ENCODE data around the gene RAET1G.

Gene RAET1G

GRCh38 chr6:149904661-149905370 lies 18.1 kb downstream of the RAET1G start:
- H3K4me3 ChIP-seq (ENCODE audit: control insufficient read depth, low read depth, low read length), result no peak overlapping the region
- DNase-seq (ENCODE audit: low read depth), result no peak
- no peak for TF ChIP-seq CTCF (IDR thresholded peaks at IDR 0.05; ENCODE audit: control insufficient read depth, insufficient read depth, low read depth, low read length, missing control alignments)

DNA sequence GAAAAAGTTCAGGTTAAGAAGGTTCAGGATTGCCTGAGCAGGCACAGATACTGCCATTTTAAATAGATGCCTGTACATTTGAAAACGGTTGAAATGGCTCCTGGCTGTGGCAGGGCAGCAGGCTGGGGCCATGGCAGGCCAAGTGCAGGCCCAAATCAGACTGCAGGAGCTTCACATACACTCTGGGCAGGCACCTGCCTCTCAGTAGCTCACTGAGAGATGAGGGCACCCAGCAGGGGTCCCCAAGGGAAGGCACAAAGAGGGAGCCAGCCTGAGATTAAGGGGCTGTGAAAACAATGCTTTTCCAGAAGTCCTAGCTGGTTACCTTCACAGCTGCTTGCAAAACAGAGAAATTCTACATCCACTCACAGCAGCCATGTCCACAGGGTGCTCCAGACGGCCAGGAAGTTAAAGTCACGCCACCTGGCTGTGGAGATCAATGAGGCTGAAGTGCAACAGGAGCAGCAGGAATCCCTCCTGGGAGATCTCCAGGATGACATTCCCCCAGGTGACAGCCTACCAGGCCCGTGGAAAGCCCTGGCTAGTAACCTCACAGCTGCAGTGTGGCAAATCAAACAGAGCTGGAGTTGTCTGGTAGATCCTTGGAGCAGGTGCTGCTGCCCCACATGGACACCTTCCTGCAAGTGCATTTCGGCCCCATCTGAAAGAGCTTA lies 18.8 kb downstream of the RAET1G start:
- TF ChIP-seq CTCF (IDR thresholded peaks at IDR 0.05; ENCODE audit: control insufficient read depth, insufficient read depth, low read depth, low read length, missing control alignments), result no peak
- no peak for DNase-seq (ENCODE audit: low read depth)
- no peak overlapping the region for H3K4me3 ChIP-seq (ENCODE audit: control insufficient read depth, low read depth, low read length)

- no peak for TF ChIP-seq CTCF (IDR thresholded peaks at IDR 0.05; ENCODE audit: control insufficient read depth, insufficient read depth, low read depth, low read length, missing control alignments)
- no peak overlapping the region for H3K4me3 ChIP-seq (ENCODE audit: control insufficient read depth, low read depth, low read length)
- DNase-seq (ENCODE audit: low read depth), result no peak
Measured at GRCh38 chr6:149901444-149902140, 21.3 kb downstream of the RAET1G start.

DNA sequence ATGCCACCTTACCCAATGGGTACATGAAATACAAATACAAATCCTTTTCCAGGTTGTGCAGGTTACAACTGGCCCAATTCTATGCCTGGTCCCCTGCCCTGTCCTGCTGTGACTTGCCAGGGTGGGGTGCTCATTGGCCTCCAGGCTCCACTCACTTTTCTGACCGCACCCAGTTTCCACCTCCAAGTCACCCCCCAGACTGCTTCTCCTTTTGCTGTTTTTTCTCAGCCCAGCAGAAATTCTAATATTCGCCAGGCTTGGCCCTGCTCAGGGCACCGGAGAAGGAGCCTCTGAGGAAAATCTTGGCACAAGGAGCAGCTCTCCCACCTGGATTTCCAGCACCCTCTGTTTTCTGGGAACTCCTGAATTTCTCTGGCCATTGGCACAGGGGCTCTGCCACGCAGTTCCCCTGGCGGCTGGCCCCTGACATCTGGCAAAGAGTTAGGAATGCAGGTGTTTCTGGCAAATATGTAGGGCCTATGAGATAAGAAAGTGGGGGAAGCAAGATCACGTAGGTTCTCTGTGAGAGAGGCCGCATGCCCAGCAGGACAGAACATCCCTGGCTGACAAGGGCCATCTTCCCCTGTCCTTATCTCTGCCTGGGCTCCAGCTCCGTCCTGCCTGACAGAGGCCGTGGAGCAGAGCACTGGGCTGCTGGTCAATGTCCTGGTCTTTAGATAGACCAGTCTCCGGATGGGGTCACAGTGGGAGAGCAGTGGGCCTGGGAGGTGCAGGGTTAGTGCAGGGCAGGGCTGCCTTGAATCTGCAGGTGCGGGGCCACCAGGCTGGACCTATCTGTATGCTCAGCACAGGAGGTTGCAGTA lies 22.1 kb downstream of the RAET1G start:
- DNase-seq (ENCODE audit: low read depth), result no peak
- H3K4me3 ChIP-seq (ENCODE audit: control insufficient read depth, low read depth, low read length), result no peak overlapping the region
- TF ChIP-seq CTCF (IDR thresholded peaks at IDR 0.05; ENCODE audit: control insufficient read depth, insufficient read depth, low read depth, low read length, missing control alignments), result no peak

DNA sequence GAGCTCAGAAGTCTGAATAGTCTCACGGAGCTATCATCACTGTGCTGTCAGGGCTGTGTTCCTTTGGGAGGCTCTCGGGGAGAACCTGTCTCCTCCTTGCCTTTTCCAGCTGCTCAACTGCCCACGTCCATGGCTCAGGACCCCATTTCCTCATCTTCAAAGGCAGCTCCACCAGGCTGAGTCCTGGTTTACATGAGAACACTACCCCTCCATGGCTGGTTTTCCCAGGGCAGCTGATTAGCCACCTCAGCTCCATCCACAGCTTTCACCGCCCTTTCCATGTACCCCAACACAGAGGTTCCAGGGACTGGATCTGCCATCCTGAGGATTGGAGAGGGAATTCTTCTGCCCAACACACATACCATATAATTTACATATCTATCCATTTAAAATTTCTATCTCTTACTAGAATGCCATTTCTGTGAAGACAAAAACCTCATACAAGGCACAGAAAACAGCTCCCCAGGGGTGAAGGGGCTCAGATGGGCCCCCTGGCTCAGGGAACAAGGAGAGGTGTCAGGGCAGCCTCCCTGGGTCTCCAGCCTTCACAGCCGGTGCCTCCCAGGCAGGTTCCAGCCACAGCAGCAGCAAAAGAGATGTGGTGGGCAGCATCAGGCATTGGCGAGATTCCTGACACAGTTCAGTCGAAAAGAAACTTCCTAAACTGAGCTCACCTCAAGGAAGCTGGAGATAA lies 22.8 kb downstream of the RAET1G start:
- H3K4me3 ChIP-seq (ENCODE audit: control insufficient read depth, low read depth, low read length), result no peak overlapping the region
- DNase-seq (ENCODE audit: low read depth), result no peak
- TF ChIP-seq CTCF (IDR thresholded peaks at IDR 0.05; ENCODE audit: control insufficient read depth, insufficient read depth, low read depth, low read length, missing control alignments), result no peak

GRCh38 chr6:149899486-149899885 lies 23.4 kb downstream of the RAET1G start:
- DNase-seq (ENCODE audit: low read depth), result no peak
- no peak for TF ChIP-seq CTCF (IDR thresholded peaks at IDR 0.05; ENCODE audit: control insufficient read depth, insufficient read depth, low read depth, low read length, missing control alignments)
- H3K4me3 ChIP-seq (ENCODE audit: control insufficient read depth, low read depth, low read length), result no peak overlapping the region

Data from AG09309 (cell line).